Activated T-helper 2 cell treated with anti-CD3 and anti-CD28 coated beads, Interferon-gamma antibody, Interleukin-2, Interleukin-4, amounts not matched to agents 10 μg/mL and 5 μg/mL and 100 μg/mL, durations not matched to agents 14 hours and 24 hours and 36 hours (primary cell): ENCODE measurements around the gene RIPK1. TPM values are rescaled to one million over a fixed set of nuclear protein-coding genes. Genes with fewer than 3 reads are reported as not detected.
"Not testable (repeated sequence)": the region's sequence is repeated elsewhere in the genome, so short reads cannot be mapped to it uniquely, and the experiment has no call there.

Experiments used
- DNase-seq: peaks from one replicate; pipeline ENCODE4 v3.0.0; 2021; ENCODE audit warnings: low spot score
- H3K27ac Mint-ChIP-seq: one replicate; pipeline ENCODE4 v1.8.0; 2021; ENCODE audit warnings: mixed read lengths
- H3K27me3 Mint-ChIP-seq: one replicate; pipeline ENCODE4 v1.8.0; 2021; ENCODE audit warnings: low read depth, mixed read lengths
- H3K36me3 Mint-ChIP-seq: one replicate; pipeline ENCODE4 v1.8.0; 2021; ENCODE audit warnings: low read depth, mixed read lengths
- H3K4me1 Mint-ChIP-seq: one replicate; pipeline ENCODE4 v1.8.0; 2021; ENCODE audit warnings: low read depth, mixed read lengths
- H3K4me3 Mint-ChIP-seq: one replicate; pipeline ENCODE4 v1.8.0; 2021; ENCODE audit warnings: low read depth, mild to moderate bottlenecking, moderate library complexity, mixed read lengths
- H3K9me3 Mint-ChIP-seq: one replicate; pipeline ENCODE4 v1.8.0; 2021; ENCODE audit warnings: mixed read lengths
- intact Hi-C: fragments of 100-400 bp; cut with micrococcal nuclease; formaldehyde crosslinking; loops from one replicate; pipeline ENCODE4 v1.15.1; 2023
- total RNA-seq: library from RNA; stranded (reverse); gene quantifications from 2 replicates; pipeline ENCODE4 v1.2.3, GENCODE V29; 2022

Gene RIPK1
- total RNA-seq, 1 donor from 2014 or later: 18.3 TPM

DNA sequence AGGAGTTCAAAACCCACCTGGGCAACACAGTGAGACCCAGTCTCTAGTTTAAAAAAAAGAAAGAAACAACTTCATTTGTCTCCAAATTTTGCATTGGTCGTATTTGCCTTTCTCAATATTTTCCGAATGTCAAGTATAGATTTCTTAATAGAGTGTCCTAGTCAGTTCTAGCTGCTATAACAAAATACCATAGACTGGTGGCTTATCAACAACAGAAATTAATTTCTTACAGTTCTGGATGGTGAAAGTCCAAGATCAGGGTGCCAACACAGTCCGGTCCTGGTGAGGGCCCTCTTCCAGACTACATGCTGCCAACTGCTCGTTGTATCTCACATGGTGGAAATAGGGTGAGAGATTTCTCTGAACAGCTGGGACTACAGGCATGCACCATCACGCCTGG lies 34.6 kb upstream of the RIPK1 start:
- Mint-ChIP-seq H3K9me3 (peaks cover 15% of the 10 kb centered on the region), H3K36me3 (no peaks in the 10 kb centered on the region), H3K27me3 (peaks cover 23% of the 10 kb centered on the region), H3K27ac (no peak overlapping the region), H3K4me1 (peaks cover 1% of the 10 kb centered on the region), H3K4me3 (no peak overlapping the region)
- DNase-seq: no peak
- intact Hi-C loops: no loop called here

DNA sequence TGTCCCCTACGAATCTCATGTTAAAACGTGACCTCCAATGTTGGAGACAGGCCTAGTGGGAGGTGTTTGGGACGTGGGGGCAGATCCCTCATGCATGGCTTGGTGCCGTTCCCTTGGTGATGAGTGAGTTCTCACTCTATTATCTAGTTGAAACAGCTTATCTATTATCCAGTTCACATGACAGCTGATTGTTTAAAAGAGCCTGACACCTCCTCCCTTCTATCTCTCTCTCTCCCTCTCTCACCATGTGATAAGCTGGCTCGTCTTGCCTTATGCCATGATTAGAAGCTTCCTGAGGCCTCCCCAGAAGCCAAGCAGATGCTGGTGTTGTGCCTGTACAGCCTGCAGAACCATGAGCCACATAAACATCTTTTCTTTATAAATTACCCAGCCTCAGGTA lies 32.9 kb upstream of the RIPK1 start:
- no peak overlapping the region for H3K27ac Mint-ChIP-seq
- peaks cover 1% of the 10 kb centered on the region for H3K4me1 Mint-ChIP-seq
- H3K36me3 Mint-ChIP-seq: no peaks in the 10 kb centered on the region
- no peak for DNase-seq
- intact Hi-C loops: no loop called here
- no peak overlapping the region for H3K4me3 Mint-ChIP-seq
- peaks cover 15% of the 10 kb centered on the region for H3K9me3 Mint-ChIP-seq
- H3K27me3 Mint-ChIP-seq: peaks cover 23% of the 10 kb centered on the region

- intact Hi-C loops: no loop called here
- H3K4me3 Mint-ChIP-seq: no peak overlapping the region
- H3K9me3 Mint-ChIP-seq: peaks cover 15% of the 10 kb centered on the region
Measured at GRCh38 chr6:3036861-3037637, 31.2 kb upstream of the RIPK1 start.

DNA sequence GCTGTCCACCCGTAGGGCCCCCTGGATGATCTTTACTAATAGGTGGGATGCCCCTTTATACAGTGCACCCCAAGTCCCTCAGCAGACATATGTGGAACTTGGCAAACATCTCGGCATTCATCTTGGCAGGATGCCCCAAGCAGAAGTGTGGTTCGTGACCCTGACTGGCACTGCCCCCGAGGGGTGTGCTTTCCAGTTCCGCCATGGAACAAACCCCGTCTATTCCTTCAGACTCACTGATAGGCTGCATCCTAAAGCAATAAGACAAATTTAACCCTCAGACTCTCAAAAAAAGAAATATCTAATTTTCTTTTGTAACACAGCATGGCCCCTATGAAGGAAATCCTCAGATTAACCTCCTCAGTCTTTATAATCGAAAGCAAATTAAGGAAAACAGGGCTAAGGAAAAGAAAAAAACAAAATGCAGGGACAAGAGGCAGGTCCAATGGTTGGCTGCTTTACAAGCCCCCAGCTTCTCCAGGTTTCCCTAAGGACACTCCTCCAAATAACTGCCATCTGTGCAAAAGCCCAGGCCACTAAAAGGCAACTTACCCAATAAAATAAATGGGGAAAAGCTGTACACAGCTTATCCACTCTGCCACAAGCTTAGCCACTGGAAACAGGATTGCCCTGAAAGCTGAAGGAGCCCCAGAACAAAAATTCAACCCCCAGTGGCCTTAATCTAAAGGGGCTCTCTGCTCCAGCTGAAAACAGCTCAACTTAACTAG lies 30.5 kb upstream of the RIPK1 start:
- intact Hi-C loops: no loop called here
- H3K27ac Mint-ChIP-seq: no peak overlapping the region

More at GRCh38 chr6:3036861-3037637, 31.2 kb upstream of the RIPK1 start:
- Mint-ChIP-seq H3K27ac (no peak overlapping the region), H3K4me1 (peaks cover under 1% of the 10 kb centered on the region), H3K36me3 (no peaks in the 10 kb centered on the region), H3K27me3 (peaks cover 22% of the 10 kb centered on the region)
- no peak for DNase-seq

DNA sequence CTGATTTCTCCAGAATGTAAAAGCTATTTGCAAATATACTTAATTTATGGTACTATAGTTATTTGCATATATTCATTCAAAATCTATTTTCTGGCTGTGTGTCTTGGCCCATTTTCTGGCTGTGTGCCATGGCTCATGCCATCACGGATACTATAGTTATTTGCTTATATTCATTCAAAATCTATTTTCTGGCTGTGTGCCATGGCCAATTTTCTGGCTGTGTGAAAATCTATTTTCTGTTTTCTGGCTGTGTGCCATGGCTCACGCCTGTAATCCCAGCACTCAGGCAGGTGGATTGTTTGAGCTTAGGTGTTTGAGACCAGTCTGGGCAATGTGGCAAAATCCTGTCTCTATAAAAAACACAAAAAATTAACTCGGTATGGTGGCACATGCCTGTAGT lies 28.9 kb upstream of the RIPK1 start:
- H3K9me3 Mint-ChIP-seq: peaks cover 11% of the 10 kb centered on the region
- no peaks in the 10 kb centered on the region for H3K36me3 Mint-ChIP-seq
- intact Hi-C loops: no loop called here
- no peak overlapping the region for H3K27ac Mint-ChIP-seq
- H3K27me3 Mint-ChIP-seq: peaks cover 16% of the 10 kb centered on the region
- no peaks in the 10 kb centered on the region for H3K4me1 Mint-ChIP-seq
- no peak overlapping the region for H3K4me3 Mint-ChIP-seq
- DNase-seq: no peak

More for the DNA sequence above, 30.5 kb upstream of the RIPK1 start:
- no peaks in the 10 kb centered on the region for H3K36me3 Mint-ChIP-seq
- H3K4me3 Mint-ChIP-seq: no peak overlapping the region
- peaks cover 15% of the 10 kb centered on the region for H3K9me3 Mint-ChIP-seq
- no peak for DNase-seq
- no peaks in the 10 kb centered on the region for H3K4me1 Mint-ChIP-seq
- peaks cover 17% of the 10 kb centered on the region for H3K27me3 Mint-ChIP-seq

DNA sequence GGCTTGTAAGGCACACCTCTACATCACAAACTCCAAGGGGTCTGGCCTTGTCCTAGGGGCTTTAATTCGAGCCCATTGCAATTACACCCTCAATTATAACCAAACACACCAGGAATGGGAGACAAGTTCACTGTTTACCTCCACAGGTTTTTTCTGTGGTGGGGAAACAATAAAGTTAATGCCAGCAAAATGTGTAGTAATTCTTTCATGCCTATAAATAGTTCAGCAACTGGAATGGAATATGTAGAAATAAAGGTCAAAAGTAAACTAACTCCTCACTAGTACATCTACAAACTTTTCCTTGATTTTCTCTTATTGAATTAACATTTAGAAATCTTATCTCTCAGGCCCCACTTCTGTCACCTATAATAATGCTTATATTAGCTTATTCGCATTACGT lies 27.1 kb upstream of the RIPK1 start:
- intact Hi-C loops: no loop called here
- Mint-ChIP-seq H3K27me3 (peaks cover 12% of the 10 kb centered on the region), H3K4me1 (no peaks in the 10 kb centered on the region), H3K9me3 (peaks cover 1% of the 10 kb centered on the region), H3K36me3 (no peaks in the 10 kb centered on the region), H3K27ac (no peak overlapping the region), H3K4me3 (no peak overlapping the region)
- no peak for DNase-seq

DNA sequence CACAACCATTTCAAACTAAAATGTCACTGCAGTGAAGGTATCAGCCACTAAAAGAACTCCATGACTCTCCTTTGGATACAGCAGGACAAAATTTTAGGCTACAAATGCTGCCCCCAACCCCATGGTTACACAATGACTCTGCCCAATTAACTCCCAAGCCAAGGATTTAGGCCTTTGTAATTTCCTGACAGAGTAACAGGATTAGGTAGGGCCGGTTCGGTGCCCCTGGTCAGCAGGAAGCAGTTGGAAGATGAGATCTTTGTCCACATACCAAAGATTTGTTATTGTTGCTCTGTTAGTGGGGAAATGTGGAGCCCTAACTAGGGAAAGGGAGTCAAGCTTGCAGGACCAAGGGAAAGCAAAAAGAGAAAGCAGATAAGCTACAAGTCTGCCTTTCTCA lies 26.7 kb upstream of the RIPK1 start:
- H3K4me3 Mint-ChIP-seq: no peak overlapping the region
- no peaks in the 10 kb centered on the region for H3K4me1 Mint-ChIP-seq
- intact Hi-C loops: no loop called here
- peaks cover 11% of the 10 kb centered on the region for H3K27me3 Mint-ChIP-seq
- no peak overlapping the region for H3K27ac Mint-ChIP-seq
- H3K9me3 Mint-ChIP-seq: no peaks in the 10 kb centered on the region
- H3K36me3 Mint-ChIP-seq: no peaks in the 10 kb centered on the region
- no peak for DNase-seq

GRCh38 chr6:3045369-3045768 lies 22.9 kb upstream of the RIPK1 start:
- H3K4me3 Mint-ChIP-seq: no peak overlapping the region
- intact Hi-C loops: no loop called here

DNA sequence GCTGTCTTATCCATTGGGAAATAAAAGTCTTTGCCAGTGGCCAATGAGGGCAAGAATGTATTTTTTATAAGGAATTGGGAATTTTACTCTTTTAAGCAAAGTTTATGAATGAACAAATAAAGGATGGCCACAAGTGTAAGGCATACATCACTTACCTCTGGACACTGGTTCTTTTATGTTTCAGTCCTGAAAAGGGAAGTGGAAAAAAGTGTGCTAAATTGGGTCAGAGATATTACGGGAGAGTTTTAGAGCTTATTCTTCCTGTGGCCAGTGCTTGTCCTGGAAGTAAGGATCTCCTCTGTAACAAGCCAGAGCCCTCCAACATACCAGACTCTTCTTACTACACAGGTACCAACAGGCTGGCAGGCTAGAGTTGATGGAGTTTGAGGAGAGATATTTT lies 22.5 kb upstream of the RIPK1 start:
- H3K4me1 Mint-ChIP-seq: peaks cover 3% of the 10 kb centered on the region
- no peak overlapping the region for H3K4me3 Mint-ChIP-seq
- peaks cover 16% of the 10 kb centered on the region for H3K27me3 Mint-ChIP-seq
- intact Hi-C loops: no loop called here
- no peaks in the 10 kb centered on the region for H3K36me3 Mint-ChIP-seq
- no peaks in the 10 kb centered on the region for H3K9me3 Mint-ChIP-seq
- DNase-seq: no peak
- H3K27ac Mint-ChIP-seq: no peak overlapping the region

More at GRCh38 chr6:3045369-3045768, 22.9 kb upstream of the RIPK1 start:
- no peak for DNase-seq
- Mint-ChIP-seq H3K4me1 (peaks cover 3% of the 10 kb centered on the region), H3K36me3 (no peaks in the 10 kb centered on the region), H3K27ac (no peak overlapping the region), H3K9me3 (no peaks in the 10 kb centered on the region), H3K27me3 (peaks cover 16% of the 10 kb centered on the region)

GRCh38 chr6:3046295-3046694 lies 22.0 kb upstream of the RIPK1 start:
- intact Hi-C loops: no loop called here
- Mint-ChIP-seq H3K27ac (no peak overlapping the region), H3K9me3 (no peaks in the 10 kb centered on the region), H3K36me3 (no peaks in the 10 kb centered on the region), H3K27me3 (peaks cover 19% of the 10 kb centered on the region), H3K4me3 (no peak overlapping the region), H3K4me1 (peaks cover 3% of the 10 kb centered on the region)
- no peak for DNase-seq

DNA sequence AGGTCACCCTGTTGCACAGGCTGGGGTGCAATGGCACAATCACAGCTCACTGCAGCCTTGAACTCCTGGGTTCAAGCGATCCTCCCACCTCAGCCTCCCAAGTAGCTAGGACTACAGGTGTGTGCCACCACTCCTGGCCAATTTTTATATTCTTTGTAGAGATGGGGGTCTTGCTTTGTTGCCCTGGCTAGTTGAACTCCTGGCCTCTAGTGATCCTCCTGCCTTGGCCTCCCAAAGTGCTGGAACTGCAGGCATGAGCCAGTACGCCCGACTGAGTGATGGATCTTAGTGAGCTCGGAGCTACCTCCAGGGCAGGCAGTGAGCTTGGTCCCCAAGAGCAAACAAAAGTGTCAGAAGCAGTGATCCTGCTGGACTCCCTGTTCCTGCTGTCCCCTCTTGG lies 20.3 kb upstream of the RIPK1 start:
- DNase-seq, intact Hi-C loops, H3K27ac Mint-ChIP-seq, H3K9me3 Mint-ChIP-seq, H3K36me3 Mint-ChIP-seq, H3K4me3 Mint-ChIP-seq: not testable (repeated sequence)
- H3K4me1 Mint-ChIP-seq: peaks cover 11% of the 10 kb centered on the region
- peaks cover 19% of the 10 kb centered on the region for H3K27me3 Mint-ChIP-seq

- intact Hi-C loops: loop anchor here (1.0 kb wide), 2 partner anchors 29 to 53 kb away; partner anchors contain the start of gene NQO2
- Mint-ChIP-seq H3K4me1 (peaks cover 27% of the 10 kb centered on the region), H3K27me3 (peaks cover 10% of the 10 kb centered on the region), H3K36me3 (no peaks in the 10 kb centered on the region), H3K4me3 (peak overlapping the region; percentile 73), H3K9me3 (no peaks in the 10 kb centered on the region), H3K27ac (peak overlapping the region; percentile 68)
- no peak for DNase-seq
Measured at GRCh38 chr6:3052481-3053230, 15.6 kb upstream of the RIPK1 start.

DNA sequence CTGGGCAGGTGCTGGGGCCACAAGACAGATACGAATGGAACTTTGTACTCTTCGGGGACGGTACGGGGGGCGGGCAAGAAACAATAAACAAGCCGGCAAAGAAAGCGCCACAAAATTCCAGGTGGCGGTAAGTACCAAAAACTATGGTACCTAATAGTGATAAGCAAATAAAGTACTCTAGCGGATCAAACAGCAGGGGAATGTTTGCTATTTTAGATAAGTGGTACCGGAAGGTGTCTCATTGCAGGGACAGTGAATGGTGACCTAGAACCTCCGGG lies 15.1 kb upstream of the RIPK1 start:
- DNase-seq: no peak
- peak overlapping the region; percentile 73 for H3K4me3 Mint-ChIP-seq
- peaks cover 10% of the 10 kb centered on the region for H3K27me3 Mint-ChIP-seq
- peak overlapping the region; percentile 68 for H3K27ac Mint-ChIP-seq
- peaks cover 27% of the 10 kb centered on the region for H3K4me1 Mint-ChIP-seq
- H3K36me3 Mint-ChIP-seq: no peaks in the 10 kb centered on the region
- intact Hi-C loops: loop anchor here (1.0 kb wide), 2 partner anchors 30 to 54 kb away; partner anchors contain the start of gene NQO2
- no peaks in the 10 kb centered on the region for H3K9me3 Mint-ChIP-seq
